GM23338 (cell line): ENCODE data around the gene TMEM238.

ENCODE experiments used
- EZH2 ChIP-seq: fragments of 200-600 bp; sonication (generic); IDR thresholded peaks from one replicate; pipeline ENCODE4 v1.8.0; 2017; ENCODE audit warnings: antibody characterized with exemption, mild to moderate bottlenecking, low read depth; ENCODE audit not compliant: unreplicated experiment
- EZH2phosphoT487 ChIP-seq: fragments of 200-600 bp; sonication (generic); IDR thresholded peaks from one replicate; pipeline ENCODE4 v1.8.1; 2018; ENCODE audit warnings: antibody characterized with exemption; ENCODE audit not compliant: unreplicated experiment
- POLR2AphosphoS5 ChIP-seq: IDR thresholded peaks from 2 replicates; pipeline ENCODE4 v1.6.1; 2016; ENCODE audit warnings: antibody characterized with exemption, low read depth
- STAT1 ChIP-seq: IDR thresholded peaks from one replicate; pipeline ENCODE4 v1.6.1; 2016; ENCODE audit warnings: antibody characterized with exemption; ENCODE audit not compliant: unreplicated experiment
- TF ChIP-seq, protein P1 (sequence below), 2 experiments: fragments of 200-600 bp in 1 of 2; sonication (generic) in 1 of 2; conservative IDR thresholded peaks; 2 replicates each; pipeline versions ENCODE4 v1.5.1 to v1.6.1; 2016 to 2017; ENCODE audit warnings: antibody characterized with exemption in 2 of 2, low read depth in 2 of 2, mild to moderate bottlenecking in 2 of 2, moderate library complexity in 1 of 2
- TF ChIP-seq, protein P2 (sequence below): IDR thresholded peaks from one replicate; pipeline ENCODE4 v1.6.1; 2018; ENCODE audit warnings: antibody characterized with exemption; ENCODE audit not compliant: unreplicated experiment

DNA sequence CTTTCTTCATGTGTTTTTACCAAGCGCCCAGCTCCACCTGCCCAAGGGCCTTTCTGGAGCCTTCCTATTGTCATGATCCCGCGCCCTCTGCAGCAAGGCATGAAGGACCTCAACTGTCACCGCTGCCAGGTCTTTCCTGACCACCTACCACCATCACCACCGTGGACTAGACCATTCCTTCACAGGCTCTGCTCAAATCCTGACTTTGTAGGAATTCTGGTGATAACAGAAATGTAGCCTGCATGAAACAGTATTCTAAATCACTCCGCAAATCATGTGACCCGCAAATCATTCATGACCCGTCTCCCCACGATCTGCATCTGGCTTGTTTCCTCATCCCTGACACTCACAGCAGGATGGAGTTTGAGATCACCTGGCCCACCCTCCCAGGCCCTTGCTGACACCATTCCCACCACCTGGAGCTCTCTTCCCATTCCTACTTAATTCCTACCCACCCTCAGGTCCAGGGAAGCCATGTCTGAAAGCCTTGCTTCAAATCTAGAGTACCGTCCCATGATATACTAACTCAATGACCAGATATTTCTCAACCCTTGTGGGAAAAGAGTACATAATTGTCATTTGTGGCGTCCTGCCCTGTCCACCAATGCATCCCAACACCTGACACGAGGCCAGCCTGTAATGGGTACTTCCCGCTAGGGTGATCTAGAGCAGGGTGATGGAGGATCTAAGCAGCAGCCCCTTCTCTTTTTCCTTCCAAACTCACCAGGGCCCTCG, 22.2 kb upstream of the TMEM238 start:
- TF ChIP-seq STAT1 = no peak
- TF ChIP-seq, protein P1, sequence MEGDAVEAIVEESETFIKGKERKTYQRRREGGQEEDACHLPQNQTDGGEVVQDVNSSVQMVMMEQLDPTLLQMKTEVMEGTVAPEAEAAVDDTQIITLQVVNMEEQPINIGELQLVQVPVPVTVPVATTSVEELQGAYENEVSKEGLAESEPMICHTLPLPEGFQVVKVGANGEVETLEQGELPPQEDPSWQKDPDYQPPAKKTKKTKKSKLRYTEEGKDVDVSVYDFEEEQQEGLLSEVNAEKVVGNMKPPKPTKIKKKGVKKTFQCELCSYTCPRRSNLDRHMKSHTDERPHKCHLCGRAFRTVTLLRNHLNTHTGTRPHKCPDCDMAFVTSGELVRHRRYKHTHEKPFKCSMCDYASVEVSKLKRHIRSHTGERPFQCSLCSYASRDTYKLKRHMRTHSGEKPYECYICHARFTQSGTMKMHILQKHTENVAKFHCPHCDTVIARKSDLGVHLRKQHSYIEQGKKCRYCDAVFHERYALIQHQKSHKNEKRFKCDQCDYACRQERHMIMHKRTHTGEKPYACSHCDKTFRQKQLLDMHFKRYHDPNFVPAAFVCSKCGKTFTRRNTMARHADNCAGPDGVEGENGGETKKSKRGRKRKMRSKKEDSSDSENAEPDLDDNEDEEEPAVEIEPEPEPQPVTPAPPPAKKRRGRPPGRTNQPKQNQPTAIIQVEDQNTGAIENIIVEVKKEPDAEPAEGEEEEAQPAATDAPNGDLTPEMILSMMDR (conservative IDR thresholded peaks at IDR 0.05; ENCODE audit: low read depth in 2 of 2) = no peak
- no peak for TF ChIP-seq POLR2AphosphoS5
- no peak for TF ChIP-seq EZH2
- TF ChIP-seq EZH2phosphoT487 = no peak
- TF ChIP-seq, protein P2, sequence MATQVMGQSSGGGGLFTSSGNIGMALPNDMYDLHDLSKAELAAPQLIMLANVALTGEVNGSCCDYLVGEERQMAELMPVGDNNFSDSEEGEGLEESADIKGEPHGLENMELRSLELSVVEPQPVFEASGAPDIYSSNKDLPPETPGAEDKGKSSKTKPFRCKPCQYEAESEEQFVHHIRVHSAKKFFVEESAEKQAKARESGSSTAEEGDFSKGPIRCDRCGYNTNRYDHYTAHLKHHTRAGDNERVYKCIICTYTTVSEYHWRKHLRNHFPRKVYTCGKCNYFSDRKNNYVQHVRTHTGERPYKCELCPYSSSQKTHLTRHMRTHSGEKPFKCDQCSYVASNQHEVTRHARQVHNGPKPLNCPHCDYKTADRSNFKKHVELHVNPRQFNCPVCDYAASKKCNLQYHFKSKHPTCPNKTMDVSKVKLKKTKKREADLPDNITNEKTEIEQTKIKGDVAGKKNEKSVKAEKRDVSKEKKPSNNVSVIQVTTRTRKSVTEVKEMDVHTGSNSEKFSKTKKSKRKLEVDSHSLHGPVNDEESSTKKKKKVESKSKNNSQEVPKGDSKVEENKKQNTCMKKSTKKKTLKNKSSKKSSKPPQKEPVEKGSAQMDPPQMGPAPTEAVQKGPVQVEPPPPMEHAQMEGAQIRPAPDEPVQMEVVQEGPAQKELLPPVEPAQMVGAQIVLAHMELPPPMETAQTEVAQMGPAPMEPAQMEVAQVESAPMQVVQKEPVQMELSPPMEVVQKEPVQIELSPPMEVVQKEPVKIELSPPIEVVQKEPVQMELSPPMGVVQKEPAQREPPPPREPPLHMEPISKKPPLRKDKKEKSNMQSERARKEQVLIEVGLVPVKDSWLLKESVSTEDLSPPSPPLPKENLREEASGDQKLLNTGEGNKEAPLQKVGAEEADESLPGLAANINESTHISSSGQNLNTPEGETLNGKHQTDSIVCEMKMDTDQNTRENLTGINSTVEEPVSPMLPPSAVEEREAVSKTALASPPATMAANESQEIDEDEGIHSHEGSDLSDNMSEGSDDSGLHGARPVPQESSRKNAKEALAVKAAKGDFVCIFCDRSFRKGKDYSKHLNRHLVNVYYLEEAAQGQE = no peak
